ENCODE results near the gene DTD1.

The DTD1 gene

GRCh38 chr20:18615020-18615650 is 27.3 kb downstream of the DTD1 start:
- no peak for DNase-seq (ENCODE audit: low read depth in 2 of 2)

GRCh38 chr20:18621004-18621403 is 33.1 kb downstream of the DTD1 start:
- DNase-seq (ENCODE audit: low read depth in 2 of 2) = no peak

GRCh38 chr20:18623156-18623910 is 35.5 kb downstream of the DTD1 start:
- DNase-seq (ENCODE audit: low read depth in 2 of 2) = no peak

- no peak for DNase-seq (ENCODE audit: low read depth in 2 of 2)
Observed at GRCh38 chr20:18624948-18625347, 37.1 kb downstream of the DTD1 start.

GRCh38 chr20:18625907-18626655 is 38.2 kb downstream of the DTD1 start:
- DNase-seq (ENCODE audit: low read depth in 2 of 2) = no peak

- DNase-seq (ENCODE audit: low read depth in 2 of 2) = no peak
Observed at GRCh38 chr20:18628330-18628920, 40.6 kb downstream of the DTD1 start.

- peak in 1 of 2 donors; percentile 7 for DNase-seq (ENCODE audit: low read depth in 2 of 2)
Observed at GRCh38 chr20:18632196-18632789, 44.4 kb downstream of the DTD1 start.

GRCh38 chr20:18633411-18633810 is 45.6 kb downstream of the DTD1 start:
- no peak for DNase-seq (ENCODE audit: low read depth in 2 of 2)

GRCh38 chr20:18634501-18634900 is 46.6 kb downstream of the DTD1 start:
- no peak for DNase-seq (ENCODE audit: low read depth in 2 of 2)

- no peak for DNase-seq (ENCODE audit: low read depth in 2 of 2)
Observed at GRCh38 chr20:18635380-18635779, 47.5 kb downstream of the DTD1 start.

GRCh38 chr20:18637224-18637623 is 49.4 kb downstream of the DTD1 start:
- no peak for DNase-seq (ENCODE audit: low read depth in 2 of 2)

- no peak for DNase-seq (ENCODE audit: low read depth in 2 of 2)
Observed at GRCh38 chr20:18638768-18639167, 50.9 kb downstream of the DTD1 start.

- no peak for DNase-seq (ENCODE audit: low read depth in 2 of 2)
Observed at GRCh38 chr20:18639501-18639979, 51.7 kb downstream of the DTD1 start.

- DNase-seq (ENCODE audit: low read depth in 2 of 2) = no peak
Observed at GRCh38 chr20:18645196-18645745, 57.4 kb downstream of the DTD1 start.

- DNase-seq (ENCODE audit: low read depth in 2 of 2) = no peak
Observed at GRCh38 chr20:18645851-18646250, 58.0 kb downstream of the DTD1 start.

- DNase-seq (ENCODE audit: low read depth in 2 of 2) = no peak
Observed at GRCh38 chr20:18647777-18648176, 59.9 kb downstream of the DTD1 start.

GRCh38 chr20:18650224-18650623 is 62.4 kb downstream of the DTD1 start:
- no peak for DNase-seq (ENCODE audit: low read depth in 2 of 2)

GRCh38 chr20:18653736-18654447 is 66.0 kb downstream of the DTD1 start:
- no peak for DNase-seq (ENCODE audit: low read depth in 2 of 2)

GRCh38 chr20:18654448-18654773 is 66.6 kb downstream of the DTD1 start:
- DNase-seq (ENCODE audit: low read depth in 2 of 2) = no peak

- no peak for DNase-seq (ENCODE audit: low read depth in 2 of 2)
Observed at GRCh38 chr20:18657575-18657974, 69.7 kb downstream of the DTD1 start.

Measured in stimulated activated CD8-positive, alpha-beta memory T cell treated with anti-CD3 and anti-CD28 coated beads, Interleukin-7, amount 100 ng/mL, for 4 hours (primary cell).